PC-9 (cell line): Measurements from ENCODE around the gene ADGRG4. TPM values are rescaled to one million over a fixed set of nuclear protein-coding genes. Genes with fewer than 3 reads are reported as not detected.

ENCODE experiments used
- BruUV-seq: library from RNA; stranded (reverse); fragments of 400-500 nt; replicated peaks from 2 replicates; lab custom pipeline; 2021; lab: Mats Ljungman, UMichigan
- CTCF ChIA-PET: fragments of 300-600 bp; sonication (Branson Sonifier 250); formaldehyde crosslinking; loops from one replicate; lab custom pipeline; 2022; ENCODE audit warnings: antibody characterized with exemption; lab: Charles Lee
- POLR2A ChIA-PET: fragments of 300-600 bp; sonication (Branson Sonifier 250); formaldehyde crosslinking; loops from one replicate; lab custom pipeline; 2022; ENCODE audit warnings: antibody characterized with exemption; ENCODE audit not compliant: unreplicated experiment; lab: Charles Lee
- DNase-seq, 2 experiments: peaks; one replicate each; pipeline versions ENCODE4 v3.0.0 to v3.0.0-alpha.2; 2015 to 2022; ENCODE audit warnings: mixed read lengths in 1 of 2
- H2AFZ ChIP-seq: fragments of 200-600 bp; sonication (generic); 2 replicates; pipeline ENCODE4 v1.8.1; 2017; ENCODE audit warnings: antibody characterized with exemption
- H3F3A ChIP-seq: fragments of 200-600 bp; sonication (generic); 2 replicates; pipeline ENCODE4 v1.8.1; 2017; ENCODE audit warnings: antibody characterized with exemption, mild to moderate bottlenecking, low read depth; ENCODE audit not compliant: insufficient read depth
- H3K27ac ChIP-seq: fragments of 200-600 bp; sonication (generic); 2 replicates; pipeline ENCODE4 v1.6.1; 2016; ENCODE audit warnings: mixed run types
- H3K27me3 ChIP-seq: fragments of 200-600 bp; sonication (generic); 2 replicates; pipeline ENCODE4 v1.6.1; 2016; ENCODE audit warnings: low read depth, mixed run types; ENCODE audit not compliant: insufficient read depth
- H3K36me3 ChIP-seq: fragments of 200-600 bp; sonication (generic); 2 replicates; pipeline ENCODE4 v1.6.1; 2016; ENCODE audit warnings: low read depth, mixed run types
- H3K4me1 ChIP-seq: fragments of 200-600 bp; sonication (generic); replicated peaks from 2 replicates; pipeline ENCODE4 v1.6.1; 2016; ENCODE audit warnings: mixed run types; ENCODE audit not compliant: insufficient read depth
- H3K4me2 ChIP-seq: fragments of 200-600 bp; sonication (generic); 2 replicates; pipeline ENCODE4 v1.6.1; 2017; ENCODE audit warnings: mixed run types
- H3K4me3 ChIP-seq: fragments of 200-600 bp; sonication (generic); 2 replicates; pipeline ENCODE4 v1.6.1; 2016; ENCODE audit warnings: mixed run types
- H3K79me2 ChIP-seq: fragments of 200-600 bp; sonication (generic); 2 replicates; pipeline ENCODE4 v1.6.1; 2017; ENCODE audit warnings: low read depth, mixed run types
- H3K9me2 ChIP-seq: fragments of 200-600 bp; sonication (generic); 2 replicates; pipeline ENCODE4 v1.8.1; 2017; ENCODE audit warnings: mild to moderate bottlenecking; ENCODE audit not compliant: insufficient read depth
- H3K9me3 ChIP-seq: fragments of 200-600 bp; sonication (generic); 2 replicates; pipeline ENCODE4 v1.8.1; 2016; ENCODE audit warnings: low read depth; ENCODE audit not compliant: insufficient read depth
- H4K20me1 ChIP-seq: fragments of 200-600 bp; sonication (generic); 2 replicates; pipeline ENCODE4 v1.8.1; 2017; ENCODE audit not compliant: insufficient read depth
- EZH2 ChIP-seq: fragments of 200-600 bp; sonication (generic); IDR thresholded peaks from 2 replicates; pipeline ENCODE4 v1.8.0; 2017; ENCODE audit warnings: antibody characterized with exemption, low read depth
- intact Hi-C: fragments of 100-400 bp; cut with micrococcal nuclease; formaldehyde crosslinking; loops from one replicate; pipeline ENCODE4 v1.10.0; 2022; ENCODE audit not compliant: unreplicated experiment
- total RNA-seq: library from RNA; stranded (reverse); gene quantifications from 2 replicates; pipeline ENCODE4 v1.2.3, GENCODE V29; 2021
- TF ChIP-seq, protein P1 (sequence below): fragments of 200-600 bp; sonication (generic); conservative IDR thresholded peaks from 2 replicates; pipeline ENCODE4 v1.6.1; 2017; ENCODE audit warnings: mixed run types, antibody characterized with exemption, mild to moderate bottlenecking, moderate library complexity

ADGRG4 gene
- total RNA-seq, 1 experiment from 2014 or later, result not detected

DNA sequence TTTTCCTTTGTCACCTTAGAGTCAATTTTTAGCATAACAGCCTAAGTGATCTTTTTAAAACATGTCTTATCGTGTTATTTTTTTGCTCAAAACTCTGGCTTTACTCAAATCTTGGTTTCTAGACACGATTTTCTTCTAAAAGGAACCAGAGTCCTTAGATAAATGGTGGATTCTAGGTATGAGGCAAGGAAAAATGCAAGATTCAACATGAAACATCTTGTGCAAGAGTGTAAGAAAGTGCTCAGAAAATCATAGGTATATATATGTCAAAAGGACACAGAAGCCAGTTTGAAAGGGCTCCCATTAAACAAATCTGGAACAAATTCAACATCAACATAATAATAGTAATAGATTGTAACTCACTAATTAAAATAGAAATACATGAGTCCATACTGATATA, 8.1 kb upstream of the ADGRG4 start:
- TF ChIP-seq EZH2, result no peak
- TF ChIP-seq, protein P1, sequence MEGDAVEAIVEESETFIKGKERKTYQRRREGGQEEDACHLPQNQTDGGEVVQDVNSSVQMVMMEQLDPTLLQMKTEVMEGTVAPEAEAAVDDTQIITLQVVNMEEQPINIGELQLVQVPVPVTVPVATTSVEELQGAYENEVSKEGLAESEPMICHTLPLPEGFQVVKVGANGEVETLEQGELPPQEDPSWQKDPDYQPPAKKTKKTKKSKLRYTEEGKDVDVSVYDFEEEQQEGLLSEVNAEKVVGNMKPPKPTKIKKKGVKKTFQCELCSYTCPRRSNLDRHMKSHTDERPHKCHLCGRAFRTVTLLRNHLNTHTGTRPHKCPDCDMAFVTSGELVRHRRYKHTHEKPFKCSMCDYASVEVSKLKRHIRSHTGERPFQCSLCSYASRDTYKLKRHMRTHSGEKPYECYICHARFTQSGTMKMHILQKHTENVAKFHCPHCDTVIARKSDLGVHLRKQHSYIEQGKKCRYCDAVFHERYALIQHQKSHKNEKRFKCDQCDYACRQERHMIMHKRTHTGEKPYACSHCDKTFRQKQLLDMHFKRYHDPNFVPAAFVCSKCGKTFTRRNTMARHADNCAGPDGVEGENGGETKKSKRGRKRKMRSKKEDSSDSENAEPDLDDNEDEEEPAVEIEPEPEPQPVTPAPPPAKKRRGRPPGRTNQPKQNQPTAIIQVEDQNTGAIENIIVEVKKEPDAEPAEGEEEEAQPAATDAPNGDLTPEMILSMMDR, result no peak
- Histone ChIP-seq H2AFZ (no peak overlapping the region), H3K4me3 (no peak overlapping the region), H3K4me2 (no peak overlapping the region), H3K36me3 (no peaks in the 10 kb centered on the region), H3K4me1 (no peaks in the 10 kb centered on the region), H3K9me3 (no peaks in the 10 kb centered on the region), H3K9me2 (no peaks in the 10 kb centered on the region), H3K27me3 (no peaks in the 10 kb centered on the region), H3F3A (no peaks in the 10 kb centered on the region), H3K79me2 (no peaks in the 10 kb centered on the region), H3K27ac (no peak overlapping the region), H4K20me1 (no peaks in the 10 kb centered on the region)
- POLR2A ChIA-PET, result no interaction called here
- intact Hi-C loops, result no loop called here
- CTCF ChIA-PET, result no interaction called here
- DNase-seq, result no peak
- BruUV-seq, result no TSS peak

DNA sequence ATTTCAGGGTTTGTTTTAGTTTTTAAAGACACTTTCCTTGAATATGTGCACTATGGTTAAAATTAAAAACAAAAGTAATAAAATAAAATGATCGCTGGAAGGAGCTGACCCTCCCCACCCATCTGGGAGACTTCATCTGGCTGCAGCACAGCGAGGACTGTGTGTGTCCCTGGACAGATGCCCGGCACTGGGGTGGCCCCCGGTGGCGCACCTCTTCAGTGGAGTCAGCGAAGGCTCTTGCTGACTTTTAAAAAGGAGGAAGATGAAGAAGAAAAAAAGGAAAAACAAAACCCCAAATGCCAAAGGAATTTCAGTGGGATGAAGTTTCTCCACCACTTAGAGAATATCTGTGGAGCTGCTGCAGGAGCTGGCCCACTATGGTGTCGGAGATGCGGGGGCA, 5.4 kb upstream of the ADGRG4 start:
- ChIA-PET CTCF (no interaction called here), POLR2A (no interaction called here)
- Histone ChIP-seq H3K4me3 (no peak overlapping the region), H3K27ac (no peak overlapping the region), H3K9me3 (no peaks in the 10 kb centered on the region), H3F3A (no peaks in the 10 kb centered on the region), H3K9me2 (no peaks in the 10 kb centered on the region), H3K4me1 (no peaks in the 10 kb centered on the region), H4K20me1 (no peaks in the 10 kb centered on the region), H2AFZ (no peak overlapping the region), H3K27me3 (no peaks in the 10 kb centered on the region), H3K4me2 (no peak overlapping the region), H3K36me3 (no peaks in the 10 kb centered on the region), H3K79me2 (no peaks in the 10 kb centered on the region)
- intact Hi-C loops, result no loop called here
- no TSS peak for BruUV-seq
- TF ChIP-seq, protein P1, result no peak
- TF ChIP-seq EZH2, result no peak
- no peak for DNase-seq

DNA sequence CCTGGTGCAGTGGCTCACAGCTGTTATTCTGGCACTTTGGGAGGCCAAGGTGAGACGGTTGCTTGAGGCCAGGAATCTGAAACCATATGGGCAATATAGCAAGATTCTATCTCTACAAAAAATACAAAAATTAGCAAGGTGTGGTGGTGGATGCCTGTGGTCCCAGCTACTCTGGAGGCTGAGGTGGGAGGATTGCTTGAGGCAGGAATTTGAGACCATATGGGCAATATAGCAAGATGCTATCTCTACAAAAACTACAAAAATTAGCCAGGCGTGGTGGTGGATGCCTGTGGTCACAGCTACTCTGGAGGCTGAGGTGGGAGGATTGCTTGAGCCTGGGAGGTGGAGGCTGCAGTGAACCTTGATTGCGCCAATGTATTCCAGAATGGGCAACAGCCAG, 2.3 kb downstream of the ADGRG4 start:
- Histone ChIP-seq H3K4me1 (no peaks in the 10 kb centered on the region), H3K27ac (no peak overlapping the region), H3K4me3 (no peak overlapping the region), H3K4me2 (no peak overlapping the region), H3K36me3 (no peaks in the 10 kb centered on the region), H3F3A (no peaks in the 10 kb centered on the region), H3K79me2 (no peaks in the 10 kb centered on the region), H3K27me3 (no peaks in the 10 kb centered on the region), H2AFZ (no peak overlapping the region), H3K9me3 (no peaks in the 10 kb centered on the region), H4K20me1 (no peaks in the 10 kb centered on the region), H3K9me2 (no peaks in the 10 kb centered on the region)
- ChIA-PET CTCF (no interaction called here), POLR2A (no interaction called here)
- TF ChIP-seq, protein P1, result no peak
- TF ChIP-seq EZH2, result no peak
- BruUV-seq, result no TSS peak
- DNase-seq, result no peak
- intact Hi-C loops, result no loop called here
